ENCODE results near the gene CCDC149.

Gene CCDC149

GRCh38 chr4:24770032-24770584 is 142.7 kb downstream of the CCDC149 start:
- H2BK120ac ChIP-seq (ENCODE audit: low read depth, low read length): no peak overlapping the region
- no peak overlapping the region for H3K4ac ChIP-seq (ENCODE audit: low read depth, low read length)
- no peaks in the 10 kb centered on the region for H3K36me3 ChIP-seq (ENCODE audit: control insufficient read depth, insufficient read depth, low read length)
- no peak overlapping the region for H2BK15ac ChIP-seq (replicated peaks; ENCODE audit: low read depth)
- no peak overlapping the region for H3K27ac ChIP-seq (ENCODE audit: low read depth, low read length)
- H4K8ac ChIP-seq (ENCODE audit: low read depth, low read length): no peak overlapping the region
- H3K56ac ChIP-seq (ENCODE audit: low read length): no peak overlapping the region
- no peak overlapping the region for H3K9ac ChIP-seq (ENCODE audit: low read length)
- no peaks in the 10 kb centered on the region for H3K27me3 ChIP-seq (ENCODE audit: insufficient read depth, low read length, poor library complexity)
- DNase-seq: peak; percentile 26
- no peaks in the 10 kb centered on the region for H3K4me1 ChIP-seq (ENCODE audit: control insufficient read depth, low read depth, low read length)
- H3K4me2 ChIP-seq (ENCODE audit: low read length): no peak overlapping the region
- no peak overlapping the region for H2AK5ac ChIP-seq (ENCODE audit: low read length)
- no peak overlapping the region for H3K4me3 ChIP-seq (ENCODE audit: low read length)
- H3K23ac ChIP-seq (ENCODE audit: low read length): no peak overlapping the region
- H3K79me1 ChIP-seq (ENCODE audit: low read length): no peaks in the 10 kb centered on the region
- H4K5ac ChIP-seq (ENCODE audit: low read length): no peak overlapping the region
- no peak overlapping the region for H2BK5ac ChIP-seq (ENCODE audit: low read length)
- no peaks in the 10 kb centered on the region for H3K79me2 ChIP-seq (ENCODE audit: control insufficient read depth, insufficient read depth, low read length)
- no peak overlapping the region for H3K18ac ChIP-seq (ENCODE audit: low read length)
- WGBS (ENCODE audit: extremely low coverage, insufficient coverage, low lambda C conversion rate): no CpG with 5 or more reads among the region's 3 CpGs

GRCh38 chr4:24769571-24769970 is 143.3 kb downstream of the CCDC149 start:
- no peak overlapping the region for H2BK5ac ChIP-seq (ENCODE audit: low read length)
- H3K4me2 ChIP-seq (ENCODE audit: low read length): no peak overlapping the region
- H3K4me1 ChIP-seq (ENCODE audit: control insufficient read depth, low read depth, low read length): no peaks in the 10 kb centered on the region
- no peak overlapping the region for H3K27ac ChIP-seq (ENCODE audit: low read depth, low read length)
- no CpG with 5 or more reads among the region's 2 CpGs for WGBS (ENCODE audit: extremely low coverage, insufficient coverage, low lambda C conversion rate)
- H2AK5ac ChIP-seq (ENCODE audit: low read length): no peak overlapping the region
- no peak overlapping the region for H3K4me3 ChIP-seq (ENCODE audit: low read length)
- no peaks in the 10 kb centered on the region for H3K27me3 ChIP-seq (ENCODE audit: insufficient read depth, low read length, poor library complexity)
- H2BK15ac ChIP-seq (replicated peaks; ENCODE audit: low read depth): no peak overlapping the region
- no peak overlapping the region for H3K23ac ChIP-seq (ENCODE audit: low read length)
- H3K18ac ChIP-seq (ENCODE audit: low read length): no peak overlapping the region
- H3K56ac ChIP-seq (ENCODE audit: low read length): no peak overlapping the region
- no peak overlapping the region for H3K4ac ChIP-seq (ENCODE audit: low read depth, low read length)
- no peak overlapping the region for H3K9ac ChIP-seq (ENCODE audit: low read length)
- no peak overlapping the region for H2BK120ac ChIP-seq (ENCODE audit: low read depth, low read length)
- H4K8ac ChIP-seq (ENCODE audit: low read depth, low read length): no peak overlapping the region
- H3K79me1 ChIP-seq (ENCODE audit: low read length): no peaks in the 10 kb centered on the region
- H3K79me2 ChIP-seq (ENCODE audit: control insufficient read depth, insufficient read depth, low read length): no peaks in the 10 kb centered on the region
- DNase-seq: no peak
- no peaks in the 10 kb centered on the region for H3K36me3 ChIP-seq (ENCODE audit: control insufficient read depth, insufficient read depth, low read length)
- H4K5ac ChIP-seq (ENCODE audit: low read length): no peak overlapping the region

- no peaks in the 10 kb centered on the region for H3K4me1 ChIP-seq (ENCODE audit: control insufficient read depth, low read depth, low read length)
- no peak overlapping the region for H3K27ac ChIP-seq (ENCODE audit: low read depth, low read length)
- H2BK120ac ChIP-seq (ENCODE audit: low read depth, low read length): no peak overlapping the region
- no peak overlapping the region for H3K4me2 ChIP-seq (ENCODE audit: low read length)
- H3K4me3 ChIP-seq (ENCODE audit: low read length): no peak overlapping the region
- DNase-seq: no peak
- H3K79me1 ChIP-seq (ENCODE audit: low read length): no peaks in the 10 kb centered on the region
- no peak overlapping the region for H3K4ac ChIP-seq (ENCODE audit: low read depth, low read length)
- H3K18ac ChIP-seq (ENCODE audit: low read length): no peak overlapping the region
- H3K36me3 ChIP-seq (ENCODE audit: control insufficient read depth, insufficient read depth, low read length): no peaks in the 10 kb centered on the region
- no peak overlapping the region for H2BK5ac ChIP-seq (ENCODE audit: low read length)
- no peak overlapping the region for H3K56ac ChIP-seq (ENCODE audit: low read length)
- no peak overlapping the region for H2BK15ac ChIP-seq (replicated peaks; ENCODE audit: low read depth)
- no peak overlapping the region for H3K9ac ChIP-seq (ENCODE audit: low read length)
- no peaks in the 10 kb centered on the region for H3K79me2 ChIP-seq (ENCODE audit: control insufficient read depth, insufficient read depth, low read length)
- H4K8ac ChIP-seq (ENCODE audit: low read depth, low read length): no peak overlapping the region
- no peak overlapping the region for H4K5ac ChIP-seq (ENCODE audit: low read length)
- H2AK5ac ChIP-seq (ENCODE audit: low read length): no peak overlapping the region
- no peak overlapping the region for H3K23ac ChIP-seq (ENCODE audit: low read length)
- no peaks in the 10 kb centered on the region for H3K27me3 ChIP-seq (ENCODE audit: insufficient read depth, low read length, poor library complexity)
Measured at GRCh38 chr4:24768604-24769003, 144.2 kb downstream of the CCDC149 start.

- no CpG with 5 or more reads among the region's 5 CpGs for WGBS (ENCODE audit: extremely low coverage, insufficient coverage, low lambda C conversion rate)
- Histone ChIP-seq H3K23ac (ENCODE audit: low read length) (no peak overlapping the region), H3K18ac (ENCODE audit: low read length) (no peak overlapping the region), H2BK120ac (ENCODE audit: low read depth, low read length) (no peak overlapping the region), H3K4me2 (ENCODE audit: low read length) (no peak overlapping the region), H4K8ac (ENCODE audit: low read depth, low read length) (no peak overlapping the region), H3K27me3 (ENCODE audit: insufficient read depth, low read length, poor library complexity) (no peaks in the 10 kb centered on the region), H2AK5ac (ENCODE audit: low read length) (no peak overlapping the region), H3K36me3 (ENCODE audit: control insufficient read depth, insufficient read depth, low read length) (no peaks in the 10 kb centered on the region), H3K4ac (ENCODE audit: low read depth, low read length) (no peak overlapping the region), H3K4me3 (ENCODE audit: low read length) (no peak overlapping the region), H3K79me1 (ENCODE audit: low read length) (no peaks in the 10 kb centered on the region), H2BK5ac (ENCODE audit: low read length) (no peak overlapping the region), H3K56ac (ENCODE audit: low read length) (no peak overlapping the region), H3K27ac (ENCODE audit: low read depth, low read length) (no peak overlapping the region), H2BK15ac (replicated peaks; ENCODE audit: low read depth) (no peak overlapping the region), H3K4me1 (ENCODE audit: control insufficient read depth, low read depth, low read length) (no peaks in the 10 kb centered on the region), H3K9ac (ENCODE audit: low read length) (no peak overlapping the region), H4K5ac (ENCODE audit: low read length) (no peak overlapping the region), H3K79me2 (ENCODE audit: control insufficient read depth, insufficient read depth, low read length) (no peaks in the 10 kb centered on the region)
- no peak for DNase-seq
Measured at GRCh38 chr4:24768006-24768405, 144.8 kb downstream of the CCDC149 start.

GRCh38 chr4:24765376-24765988 is 147.4 kb downstream of the CCDC149 start:
- no peak overlapping the region for H3K4ac ChIP-seq (ENCODE audit: low read depth, low read length)
- H3K18ac ChIP-seq (ENCODE audit: low read length): no peak overlapping the region
- H3K56ac ChIP-seq (ENCODE audit: low read length): no peak overlapping the region
- no peak overlapping the region for H4K5ac ChIP-seq (ENCODE audit: low read length)
- no peak for DNase-seq
- no peaks in the 10 kb centered on the region for H3K27me3 ChIP-seq (ENCODE audit: insufficient read depth, low read length, poor library complexity)
- no peak overlapping the region for H3K27ac ChIP-seq (ENCODE audit: low read depth, low read length)
- no peaks in the 10 kb centered on the region for H3K79me2 ChIP-seq (ENCODE audit: control insufficient read depth, insufficient read depth, low read length)
- no peak overlapping the region for H3K4me3 ChIP-seq (ENCODE audit: low read length)
- no peak overlapping the region for H3K23ac ChIP-seq (ENCODE audit: low read length)
- H3K9ac ChIP-seq (ENCODE audit: low read length): no peak overlapping the region
- no CpG with 5 or more reads among the region's 4 CpGs for WGBS (ENCODE audit: extremely low coverage, insufficient coverage, low lambda C conversion rate)
- H2BK120ac ChIP-seq (ENCODE audit: low read depth, low read length): no peak overlapping the region
- H3K79me1 ChIP-seq (ENCODE audit: low read length): no peaks in the 10 kb centered on the region
- no peaks in the 10 kb centered on the region for H3K4me1 ChIP-seq (ENCODE audit: control insufficient read depth, low read depth, low read length)
- no peak overlapping the region for H2AK5ac ChIP-seq (ENCODE audit: low read length)
- H2BK15ac ChIP-seq (replicated peaks; ENCODE audit: low read depth): no peak overlapping the region
- no peak overlapping the region for H4K8ac ChIP-seq (ENCODE audit: low read depth, low read length)
- H3K36me3 ChIP-seq (ENCODE audit: control insufficient read depth, insufficient read depth, low read length): no peaks in the 10 kb centered on the region
- no peak overlapping the region for H2BK5ac ChIP-seq (ENCODE audit: low read length)
- H3K4me2 ChIP-seq (ENCODE audit: low read length): no peak overlapping the region

GRCh38 chr4:24764345-24764744 is 148.5 kb downstream of the CCDC149 start:
- H2AK5ac ChIP-seq (ENCODE audit: low read length): no peak overlapping the region
- H3K4me3 ChIP-seq (ENCODE audit: low read length): no peak overlapping the region
- no peaks in the 10 kb centered on the region for H3K79me1 ChIP-seq (ENCODE audit: low read length)
- H3K36me3 ChIP-seq (ENCODE audit: control insufficient read depth, insufficient read depth, low read length): no peaks in the 10 kb centered on the region
- H3K23ac ChIP-seq (ENCODE audit: low read length): no peak overlapping the region
- H3K4me2 ChIP-seq (ENCODE audit: low read length): no peak overlapping the region
- DNase-seq: no peak
- no peaks in the 10 kb centered on the region for H3K27me3 ChIP-seq (ENCODE audit: insufficient read depth, low read length, poor library complexity)
- H2BK120ac ChIP-seq (ENCODE audit: low read depth, low read length): peak overlapping the region; percentile 55
- no peak overlapping the region for H3K56ac ChIP-seq (ENCODE audit: low read length)
- H3K27ac ChIP-seq (ENCODE audit: low read depth, low read length): no peak overlapping the region
- H3K4ac ChIP-seq (ENCODE audit: low read depth, low read length): no peak overlapping the region
- no peak overlapping the region for H4K5ac ChIP-seq (ENCODE audit: low read length)
- H4K8ac ChIP-seq (ENCODE audit: low read depth, low read length): no peak overlapping the region
- no CpG with 5 or more reads among the region's 3 CpGs for WGBS (ENCODE audit: extremely low coverage, insufficient coverage, low lambda C conversion rate)
- H3K4me1 ChIP-seq (ENCODE audit: control insufficient read depth, low read depth, low read length): no peaks in the 10 kb centered on the region
- no peak overlapping the region for H2BK5ac ChIP-seq (ENCODE audit: low read length)
- no peaks in the 10 kb centered on the region for H3K79me2 ChIP-seq (ENCODE audit: control insufficient read depth, insufficient read depth, low read length)
- no peak overlapping the region for H2BK15ac ChIP-seq (replicated peaks; ENCODE audit: low read depth)
- no peak overlapping the region for H3K18ac ChIP-seq (ENCODE audit: low read length)
- H3K9ac ChIP-seq (ENCODE audit: low read length): no peak overlapping the region
